RKO (cell line): Measurements from ENCODE around the gene THG1L.
A peak's percentile ranks its signal among the peaks of the same experiment; 100 is the strongest.
"Not testable (repeated sequence)": the region's sequence is repeated elsewhere in the genome, so short reads cannot be mapped to it uniquely, and the experiment has no call there.

Source experiments
- DNase-seq: peaks from one replicate; pipeline ENCODE4 v3.0.0-alpha.2; 2016; ENCODE audit warnings: low spot score

Gene THG1L

DNA sequence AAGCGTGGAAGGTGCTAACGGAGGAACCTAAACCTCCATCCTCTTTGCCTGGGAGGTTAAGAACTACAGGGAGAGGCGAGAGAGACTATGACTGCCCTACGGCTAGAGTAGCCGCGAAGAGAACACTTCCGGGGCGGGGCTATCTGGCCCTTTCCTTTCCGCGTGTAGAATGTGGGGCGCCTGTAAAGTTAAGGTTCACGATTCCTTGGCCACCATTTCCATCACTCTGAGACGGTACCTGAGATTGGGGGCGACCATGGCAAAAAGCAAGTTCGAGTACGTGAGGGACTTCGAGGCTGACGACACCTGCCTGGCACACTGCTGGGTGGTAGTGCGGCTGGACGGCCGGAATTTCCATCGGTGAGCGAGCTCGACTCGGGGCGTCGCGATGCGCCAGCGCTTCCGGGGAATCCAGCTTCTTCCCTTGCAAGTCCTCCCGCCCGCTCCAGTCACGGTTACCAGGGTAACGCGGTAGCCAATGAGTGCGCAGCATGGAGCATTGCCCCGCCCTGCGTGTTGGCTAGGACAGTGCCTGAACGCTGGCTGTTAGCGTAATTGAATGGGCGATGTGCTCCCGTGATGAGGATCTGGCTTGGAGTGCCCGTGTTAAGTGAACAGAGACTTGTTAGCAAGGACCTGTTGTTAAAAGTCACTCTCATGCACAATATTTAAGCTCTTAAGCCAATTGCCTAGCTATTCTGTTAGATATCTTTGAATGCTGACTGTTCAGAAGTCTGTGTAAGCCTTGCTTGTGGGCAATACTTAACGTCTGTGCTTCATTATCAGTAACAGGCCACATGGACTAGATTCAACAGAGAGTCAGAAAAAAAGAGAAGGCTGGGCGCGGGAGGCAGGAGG is at the start of gene THG1L:
Gene THG1L (plus strand): TSS at position 149 of the 858 bp plus-strand sequence. CDS start 21 bp downstream, at position 170.
- peak; percentile 97 for DNase-seq

DNA sequence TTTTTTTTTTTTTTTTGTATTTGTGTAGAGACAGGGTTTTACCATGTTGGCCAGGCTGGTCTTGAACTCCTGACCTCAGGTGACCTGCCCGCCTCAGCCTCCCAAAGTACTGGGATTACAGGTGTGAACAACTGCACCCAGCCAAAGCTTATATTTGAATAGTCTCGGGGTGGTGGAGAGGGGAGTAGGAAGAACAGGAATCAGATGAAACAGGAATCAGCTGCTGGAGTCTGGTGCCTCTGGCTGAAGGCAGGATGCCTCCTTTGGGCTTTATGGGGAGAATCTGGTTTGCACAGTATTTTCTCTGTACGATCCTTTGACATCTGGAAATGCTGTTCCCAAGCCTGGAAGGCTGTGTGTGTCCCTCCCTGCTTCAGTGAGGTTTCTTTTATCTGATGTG is 49.0 kb upstream of the THG1L start:
- no peak for DNase-seq

DNA sequence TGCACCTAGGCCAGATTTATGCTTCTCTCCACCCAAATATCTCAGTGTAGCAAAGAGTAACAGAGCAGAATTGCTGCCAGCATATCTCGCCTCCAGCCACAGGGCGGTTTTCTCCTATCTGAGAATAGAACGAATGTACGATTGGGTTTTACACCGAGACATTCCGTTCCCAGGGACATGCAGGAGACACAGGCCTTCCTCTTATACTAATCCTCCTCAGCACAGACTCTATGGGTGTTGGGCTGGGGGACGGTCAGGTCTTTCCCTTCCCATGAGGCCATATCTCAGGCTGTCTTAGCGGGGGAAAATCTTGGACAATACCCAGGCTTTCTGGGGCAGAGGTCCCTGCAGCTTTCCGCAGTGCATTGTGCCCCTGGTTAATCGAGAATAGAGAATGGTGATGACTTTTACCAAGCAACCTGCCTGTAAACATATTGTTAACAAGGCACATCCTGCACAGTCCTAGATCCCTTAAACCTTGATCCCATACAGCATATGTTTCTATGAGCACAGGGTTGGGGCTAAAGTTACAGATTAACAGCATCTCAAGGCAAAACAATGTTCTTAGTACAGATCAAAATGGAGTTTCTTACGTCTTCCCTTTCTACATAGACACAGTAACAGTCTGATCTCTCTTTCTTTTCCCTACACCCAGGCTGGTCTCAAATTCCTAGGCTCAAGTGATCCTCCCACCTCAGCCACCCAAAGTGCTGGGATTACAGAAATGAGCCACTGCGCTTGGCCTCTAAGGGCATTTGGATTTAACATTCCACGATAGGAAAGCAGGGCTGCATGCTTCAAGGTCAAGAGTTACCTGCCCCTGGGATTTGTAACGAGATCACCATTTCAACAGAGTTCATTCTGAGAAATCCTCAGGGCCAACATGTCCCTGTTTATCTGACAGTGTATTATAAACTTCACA is 44.7 kb upstream of the THG1L start:
- not testable (repeated sequence) for DNase-seq

DNA sequence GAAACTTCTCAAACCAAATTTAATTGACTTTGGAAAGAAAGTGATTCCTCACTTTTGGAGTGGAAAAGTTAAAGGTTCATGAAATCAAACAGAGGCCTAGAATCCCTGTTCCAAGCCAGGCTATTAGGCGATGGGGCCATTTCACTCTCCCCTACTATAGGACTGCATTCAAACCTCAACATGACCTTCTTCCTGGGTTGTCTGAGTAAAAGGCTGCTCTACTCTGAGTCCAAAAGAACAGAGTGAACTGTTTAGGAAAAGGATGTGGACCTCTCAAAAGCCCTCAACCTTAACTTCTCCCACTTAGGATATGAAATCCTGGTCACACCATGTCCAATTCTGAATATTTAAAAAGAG is 44.0 kb upstream of the THG1L start:
- no peak for DNase-seq

DNA sequence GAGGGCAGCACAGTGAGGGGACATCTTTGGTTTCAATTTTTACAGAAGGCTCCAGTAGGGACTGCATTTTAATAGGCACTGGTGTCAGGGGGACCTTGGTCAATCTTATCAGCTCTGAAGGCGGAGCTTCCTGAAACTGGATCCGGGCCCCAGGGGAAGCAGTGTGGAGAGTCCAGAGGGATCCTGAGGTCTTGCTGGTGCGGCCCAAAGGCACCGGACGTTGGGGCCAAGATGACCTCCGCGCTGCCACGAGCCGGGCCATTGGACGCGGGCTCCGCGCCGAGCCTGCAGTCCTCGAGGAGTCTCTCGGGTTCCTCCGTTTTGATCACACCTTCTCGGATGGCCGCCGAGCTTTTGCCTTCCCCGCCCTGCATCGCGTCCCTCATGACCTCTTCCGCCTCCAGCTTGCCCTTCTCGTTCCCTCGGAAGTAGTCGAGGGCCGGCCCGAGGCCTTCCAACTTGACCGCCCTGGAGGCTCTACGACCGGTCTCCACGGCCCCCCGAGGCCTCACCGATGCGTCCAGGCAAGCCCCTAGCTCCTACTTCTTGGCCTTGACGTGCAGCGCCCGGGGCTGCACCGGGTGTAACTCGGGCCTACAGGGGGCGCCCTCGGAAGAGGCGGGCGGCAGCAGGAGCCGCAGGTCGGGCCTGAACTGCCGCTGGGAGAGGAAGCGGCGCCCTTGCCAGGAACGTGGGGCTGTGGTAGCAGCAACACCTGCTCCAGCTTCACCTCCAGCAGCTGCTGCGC is 41.1 kb upstream of the THG1L start:
- no peak for DNase-seq

DNA sequence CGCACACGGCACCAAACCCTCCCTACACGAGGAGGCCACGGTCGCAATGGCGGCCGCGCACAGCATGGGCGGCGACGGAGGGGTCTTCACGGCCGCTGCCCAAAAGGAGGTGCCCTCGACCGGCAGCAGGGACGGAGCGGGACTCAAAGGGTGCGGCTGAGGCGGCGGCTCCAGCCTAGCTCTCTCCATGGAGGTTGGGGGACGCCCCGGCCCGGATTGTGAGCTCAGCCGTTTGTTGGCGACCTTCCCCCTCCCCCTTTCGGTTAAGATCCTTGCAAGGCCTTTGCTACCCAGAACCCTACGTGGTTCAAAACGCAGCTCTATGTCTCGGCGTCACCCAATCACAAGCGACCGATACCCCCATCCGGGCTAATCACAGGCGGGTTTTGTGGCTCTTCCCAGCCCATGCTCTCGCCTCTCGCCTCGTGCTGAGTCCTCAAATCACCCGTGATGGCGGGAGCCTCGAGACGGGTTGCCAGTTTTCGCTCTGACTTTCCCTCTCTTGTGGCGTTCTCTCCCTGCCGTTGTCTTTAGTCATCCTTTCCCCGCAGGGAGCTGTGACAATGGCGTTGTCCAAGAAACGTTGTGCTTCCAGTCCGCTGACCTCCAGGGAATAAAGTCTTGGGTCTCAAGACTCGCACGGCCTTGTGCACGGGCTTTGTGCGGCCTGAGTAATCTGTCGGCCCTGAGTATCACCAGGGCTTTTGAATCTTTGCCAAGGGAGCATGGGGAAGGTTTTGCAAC is 40.4 kb upstream of the THG1L start:
- no peak for DNase-seq

DNA sequence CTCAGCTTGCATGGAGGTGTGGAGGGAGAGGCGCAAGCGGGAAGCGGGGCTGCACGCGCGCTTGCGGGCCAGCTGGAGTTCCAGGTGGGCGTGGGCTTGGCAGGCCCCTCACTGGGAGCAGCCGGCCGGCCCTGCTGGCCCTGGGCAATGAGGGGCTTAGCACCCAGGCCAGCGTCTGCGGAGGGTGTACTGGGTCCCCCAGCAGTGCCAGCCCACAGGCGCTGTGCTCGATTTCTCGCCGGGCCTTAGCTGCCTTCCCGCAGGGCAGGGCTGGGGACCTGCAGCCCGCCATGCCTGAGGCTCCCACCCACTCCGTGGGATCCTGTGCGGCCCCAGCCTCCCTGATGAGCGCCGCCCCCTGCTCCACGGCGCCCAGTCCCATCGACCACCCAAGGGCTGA is 37.4 kb upstream of the THG1L start:
- DNase-seq: not testable (repeated sequence)

DNA sequence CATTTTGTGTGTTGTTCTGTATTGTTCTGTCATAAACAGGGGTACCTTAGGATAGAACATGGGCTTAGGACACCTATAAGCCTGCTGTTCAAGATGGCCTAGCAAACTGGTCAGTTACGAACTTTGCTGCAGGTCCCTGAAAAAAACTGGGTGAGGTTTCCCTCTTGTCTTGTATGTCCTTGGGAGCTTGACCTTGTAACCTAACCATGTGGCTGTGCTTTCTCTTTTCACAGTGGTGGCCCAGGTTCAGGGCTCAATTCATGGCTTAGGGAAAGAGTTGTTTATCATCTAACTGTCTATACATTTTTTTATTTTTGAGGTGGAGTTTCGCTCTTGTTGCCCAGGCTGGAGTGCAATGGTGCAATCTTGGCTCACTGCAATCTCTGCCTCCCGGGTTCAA is 35.1 kb upstream of the THG1L start:
- not testable (repeated sequence) for DNase-seq

DNA sequence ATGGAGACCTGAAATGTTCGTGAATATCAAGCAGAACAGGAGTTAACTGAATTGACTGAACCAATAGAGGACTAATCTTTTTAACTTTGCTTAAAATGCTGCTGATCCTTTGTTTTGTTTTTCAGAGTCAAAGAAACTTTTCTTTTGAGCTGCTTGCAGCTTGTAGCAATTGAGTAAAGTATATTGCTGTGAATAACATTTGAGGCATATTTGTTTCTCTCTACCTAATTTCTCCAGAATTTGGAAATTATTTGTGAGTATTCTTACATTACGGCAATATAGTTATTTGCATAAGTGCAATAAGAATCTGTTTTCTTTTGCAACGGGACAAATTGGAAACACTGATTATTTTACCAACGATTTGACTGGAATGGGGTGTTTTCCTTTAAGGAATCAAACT is 32.5 kb upstream of the THG1L start:
- DNase-seq: not testable (repeated sequence)

DNA sequence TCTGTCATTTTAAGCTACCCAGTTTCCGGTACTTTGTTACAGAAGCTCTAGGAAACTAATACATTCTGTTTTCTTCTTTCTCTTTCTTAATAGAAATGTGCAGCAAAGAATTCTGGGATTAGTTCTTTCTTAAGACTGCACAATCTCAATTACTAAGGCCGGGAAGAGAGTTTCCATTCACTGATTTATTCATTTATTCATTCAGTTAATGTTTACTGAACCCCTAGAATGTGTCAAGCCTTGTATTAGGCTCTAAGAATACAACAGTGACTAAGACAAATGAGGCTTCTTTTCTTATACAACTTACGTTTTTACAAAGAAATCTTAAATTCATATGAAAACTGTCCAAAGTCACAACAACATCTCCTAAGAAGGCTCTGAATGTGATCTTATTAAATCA is 27.5 kb upstream of the THG1L start:
- no peak for DNase-seq

DNA sequence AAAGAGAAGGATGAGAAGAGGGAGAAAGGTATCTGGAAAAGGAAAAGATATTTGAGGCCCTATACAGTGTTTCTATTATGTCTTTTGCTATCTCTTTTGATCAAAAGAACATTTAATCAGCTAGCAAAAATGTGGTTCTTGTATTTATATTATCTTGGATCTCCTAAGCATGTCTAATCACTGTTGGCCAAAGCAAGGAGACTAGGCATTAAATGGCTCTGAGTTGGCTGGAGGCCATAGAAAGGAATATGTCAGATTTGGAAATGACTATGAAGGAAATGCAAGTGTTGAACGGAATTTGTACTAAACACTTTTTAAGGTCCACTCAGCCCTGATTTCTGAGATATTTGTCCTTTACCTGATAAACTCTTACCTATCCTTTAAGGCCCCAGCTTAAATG is 22.4 kb upstream of the THG1L start:
- no peak for DNase-seq

DNA sequence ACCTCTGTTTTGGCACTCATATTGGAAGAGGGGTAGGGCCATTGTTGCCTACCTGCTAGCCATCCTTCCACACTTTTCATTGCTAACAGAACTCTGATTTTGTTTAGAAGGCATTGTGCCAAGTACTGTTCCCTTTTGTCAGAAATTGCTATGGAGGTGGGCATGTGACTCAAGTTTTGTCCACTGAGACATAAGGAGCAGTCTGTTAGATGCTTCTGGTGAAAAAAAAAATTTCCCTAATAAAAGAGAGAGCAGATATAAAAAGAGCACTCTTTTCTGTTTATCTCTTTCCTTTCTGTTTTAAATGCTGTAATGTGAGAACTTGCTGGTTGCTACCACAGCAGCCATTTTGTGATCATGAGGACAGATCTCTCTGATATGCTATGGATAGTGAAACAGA is 21.9 kb upstream of the THG1L start:
- no peak for DNase-seq

DNA sequence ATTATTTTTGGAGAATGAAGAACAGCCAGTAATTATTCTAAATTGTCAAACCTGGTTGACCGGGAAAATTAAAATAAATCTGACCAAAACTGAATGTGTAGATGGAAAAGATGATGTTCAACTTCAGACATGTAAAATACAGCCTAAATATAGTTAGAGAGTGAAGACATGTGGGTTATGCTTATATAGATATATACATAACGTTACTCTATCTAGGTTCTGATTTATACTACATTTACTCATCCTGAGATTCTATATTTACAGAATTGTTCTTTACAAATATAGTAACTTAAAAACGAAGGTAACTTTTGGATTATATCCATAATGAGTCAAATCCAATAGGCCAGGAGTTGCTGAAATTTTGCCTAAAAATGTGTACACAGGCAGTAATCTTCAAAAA is 20.8 kb upstream of the THG1L start:
- DNase-seq: no peak

DNA sequence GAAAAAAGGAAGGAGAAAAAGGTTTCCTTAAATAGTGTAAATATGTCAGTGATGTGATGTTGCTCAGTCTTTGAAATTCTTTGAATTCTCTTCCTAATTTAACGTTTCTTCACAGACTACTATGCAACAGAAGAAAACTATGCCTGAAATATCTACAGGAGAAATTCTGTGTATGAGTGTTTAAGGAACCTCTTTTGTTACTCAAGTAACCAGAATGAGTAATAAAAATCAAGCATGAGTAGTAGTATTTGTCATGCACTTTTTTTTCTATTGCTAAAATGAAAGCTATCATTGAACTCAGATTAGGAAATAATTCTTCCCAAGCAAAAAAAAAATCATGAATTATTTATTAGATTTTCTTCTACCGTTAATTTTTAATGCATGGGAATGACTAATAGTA is 20.3 kb upstream of the THG1L start:
- peak; percentile 73 for DNase-seq

DNA sequence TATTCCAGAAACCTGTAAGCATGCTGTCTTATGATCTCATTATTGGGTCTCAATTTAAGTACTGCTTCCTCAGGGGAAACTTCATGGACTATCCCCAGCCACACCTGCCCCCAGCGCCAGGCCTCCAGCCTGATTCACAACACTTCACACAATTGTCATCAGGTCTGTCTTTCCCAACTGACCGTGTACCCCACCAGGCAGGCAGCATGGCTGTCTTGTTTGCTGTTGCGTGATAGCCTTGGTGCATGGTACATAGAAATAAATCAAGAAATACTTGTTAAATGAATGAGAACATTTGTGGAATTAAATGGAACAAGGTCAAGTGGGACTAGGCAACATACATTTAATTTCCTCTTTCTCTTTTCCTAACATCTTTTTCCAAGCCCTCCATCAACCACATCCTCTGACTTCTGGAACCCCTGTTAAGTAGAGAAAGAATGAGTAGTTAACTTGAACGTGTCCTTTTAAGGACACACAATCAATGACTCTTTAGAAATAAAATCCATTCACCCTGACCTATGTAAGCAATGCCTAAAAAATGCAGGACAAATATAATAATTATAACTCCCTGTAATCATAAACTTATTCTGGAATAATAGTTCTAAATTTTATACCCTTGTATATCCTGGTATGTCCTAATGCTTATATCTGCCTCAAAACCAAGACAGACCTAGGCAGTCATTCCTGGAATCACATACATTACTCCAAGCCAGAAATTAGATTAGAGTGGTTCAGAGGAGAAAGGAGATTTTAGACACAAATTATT is 17.2 kb upstream of the THG1L start:
- DNase-seq: no peak

DNA sequence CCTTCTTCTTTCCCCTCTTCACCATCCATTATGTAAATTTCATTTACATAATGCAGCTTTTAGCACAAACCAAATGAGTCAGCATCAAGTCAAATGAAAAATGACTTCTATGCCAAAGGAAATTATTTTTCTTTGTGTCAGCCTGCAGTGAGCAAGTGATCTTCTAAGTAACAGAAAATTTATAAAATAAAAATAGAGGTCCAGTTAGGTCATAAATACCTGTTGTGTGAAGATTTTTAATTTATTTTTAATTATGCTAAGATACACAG is 16.7 kb upstream of the THG1L start:
- DNase-seq: no peak

DNA sequence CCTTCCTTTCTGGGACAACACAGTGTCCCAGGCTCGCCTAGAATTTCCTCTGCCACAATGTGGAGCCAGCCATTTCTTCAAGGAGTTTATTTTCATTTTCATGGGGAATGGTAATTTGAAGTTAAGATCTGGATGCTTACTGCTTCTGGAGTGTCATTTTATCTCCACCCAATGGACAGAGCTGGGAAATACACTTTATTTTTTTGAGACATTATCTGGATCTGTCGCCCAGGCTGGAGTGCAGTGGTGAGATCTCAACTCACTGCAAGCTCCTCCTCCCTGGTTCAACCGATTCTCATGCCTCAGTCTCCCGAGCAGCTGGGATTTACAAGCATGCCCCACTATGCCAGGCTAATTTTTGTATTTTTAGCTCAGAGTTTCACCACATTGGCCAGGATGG is 12.7 kb upstream of the THG1L start:
- DNase-seq: peak; percentile 51

DNA sequence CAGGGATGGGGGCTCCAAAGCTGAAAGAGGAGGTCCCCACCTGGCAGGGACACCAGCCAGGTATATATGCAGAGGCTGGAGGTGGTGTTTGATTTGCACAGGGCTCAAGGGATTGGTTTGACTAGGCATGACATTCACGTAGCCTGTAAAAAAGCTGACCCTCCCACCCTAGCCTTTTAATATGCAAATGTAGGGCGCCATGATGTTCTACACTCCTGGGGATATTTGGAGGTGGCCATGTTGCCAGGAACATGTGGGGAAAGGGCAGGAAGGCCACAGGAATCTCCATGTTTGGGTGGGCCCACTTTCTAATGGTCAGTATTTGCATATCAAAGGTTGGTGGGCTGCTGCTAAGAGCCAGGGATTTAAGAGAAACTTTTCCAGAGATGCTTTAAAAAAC is 12.0 kb upstream of the THG1L start:
- no peak for DNase-seq

DNA sequence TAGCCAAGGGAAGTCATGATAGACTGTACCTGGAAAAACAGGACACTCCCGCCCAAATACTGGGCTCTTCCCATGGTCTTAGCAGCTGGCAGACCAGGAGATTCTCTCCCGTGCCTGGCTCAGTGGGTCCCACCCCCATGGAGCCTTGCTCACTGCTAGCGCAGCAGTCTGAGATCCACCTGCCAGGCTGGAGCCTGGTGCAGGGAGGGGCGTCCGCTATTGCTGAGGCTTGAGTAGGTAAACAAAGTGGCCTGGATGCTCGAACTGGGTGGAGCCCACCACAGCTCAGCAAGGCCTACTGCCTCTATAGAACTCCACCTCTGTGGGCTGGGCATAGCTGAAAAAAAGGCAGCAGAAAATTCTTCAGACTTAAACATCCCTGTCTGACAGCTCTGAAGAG is 10.1 kb upstream of the THG1L start:
- DNase-seq: no peak

DNA sequence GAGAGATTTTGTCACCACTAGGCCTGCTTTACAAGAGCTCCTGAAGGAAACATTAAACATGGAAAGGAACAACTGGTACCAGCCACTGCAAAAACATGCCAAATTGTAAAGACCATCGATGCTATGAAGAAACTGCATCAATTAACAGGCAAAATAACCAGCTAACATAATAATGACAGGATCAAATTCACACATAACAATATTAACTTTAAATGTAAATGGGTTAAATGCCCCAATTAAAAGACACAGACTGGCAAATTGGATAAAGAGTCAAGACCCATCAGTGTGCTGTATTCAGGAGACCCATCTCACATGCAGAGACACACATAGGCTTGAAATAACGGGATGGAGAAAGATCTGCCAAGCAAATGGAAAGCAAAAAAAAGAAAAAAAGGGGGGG is 8.3 kb upstream of the THG1L start:
- DNase-seq: not testable (repeated sequence)

DNA sequence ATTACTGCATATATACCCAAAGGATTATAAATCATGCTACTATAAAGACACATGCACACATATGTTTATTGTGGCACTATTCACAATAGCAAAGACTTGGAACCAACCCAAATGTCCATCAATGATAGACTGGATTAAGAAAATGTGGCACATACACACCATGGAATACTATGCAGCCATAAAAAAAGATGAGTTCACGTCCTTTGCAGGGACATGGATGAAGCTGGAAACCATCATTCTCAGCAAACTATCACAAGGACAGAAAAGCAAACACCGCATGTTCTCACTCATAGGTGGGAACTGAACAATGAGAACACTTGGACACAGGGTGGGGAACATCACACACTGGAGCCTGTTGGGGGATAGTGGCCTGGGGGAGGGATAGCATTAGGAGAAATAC is 4.6 kb upstream of the THG1L start:
- DNase-seq: not testable (repeated sequence)
